Mesothelial cell of epicardium (in vitro differentiated cells): ENCODE measurements around the gene RGS19. TPM values are rescaled to one million over a fixed set of nuclear protein-coding genes. Genes with fewer than 3 reads are reported as not detected.

Experiments used
- DNase-seq, 2 experiments: peaks; one replicate each; pipeline ENCODE4 v3.0.0; 2021; ENCODE audit warnings: low spot score in 2 of 2; ENCODE audit not compliant: unreplicated experiment in 2 of 2
- H3K27ac Mint-ChIP-seq: 2 replicates; pipeline ENCODE4 v1.8.0; 2021; ENCODE audit warnings: mixed read lengths
- H3K27me3 Mint-ChIP-seq: 2 replicates; pipeline ENCODE4 v1.8.0; 2021; ENCODE audit warnings: low read depth, mixed read lengths
- H3K36me3 Mint-ChIP-seq: 2 replicates; pipeline ENCODE4 v1.8.0; 2021; ENCODE audit warnings: mixed read lengths
- H3K4me1 Mint-ChIP-seq: 2 replicates; pipeline ENCODE4 v1.8.0; 2021; ENCODE audit warnings: mixed read lengths
- H3K4me3 Mint-ChIP-seq: 2 replicates; pipeline ENCODE4 v1.8.0; 2021; ENCODE audit warnings: mild to moderate bottlenecking, moderate library complexity, mixed read lengths
- H3K9me3 Mint-ChIP-seq: 2 replicates; pipeline ENCODE4 v1.8.0; 2021; ENCODE audit warnings: mixed read lengths
- CTCF ChIP-seq: fragments of 200-600 bp; sonication (generic); IDR thresholded peaks from one replicate; pipeline ENCODE4 v1.5.0; 2021; ENCODE audit warnings: antibody characterized with exemption; ENCODE audit not compliant: unreplicated experiment
- total RNA-seq: library from RNA; stranded (reverse); gene quantifications from 3 replicates; pipeline ENCODE4 v1.2.1, GENCODE V29; 2021

The RGS19 gene
- total RNA-seq, 1 donor from 2014 or later = 7.9 TPM

- H3K9me3 Mint-ChIP-seq = no peaks in the 10 kb centered on the region
- H3K4me1 Mint-ChIP-seq = peaks cover 20% of the 10 kb centered on the region
- peaks cover 57% of the 10 kb centered on the region for H3K27me3 Mint-ChIP-seq
- TF ChIP-seq CTCF = no peak
- H3K4me3 Mint-ChIP-seq = no peak overlapping the region
- no peak for DNase-seq
- no peaks in the 10 kb centered on the region for H3K36me3 Mint-ChIP-seq
- no peak overlapping the region for H3K27ac Mint-ChIP-seq
These were observed 28.3 kb downstream of the RGS19 start for GRCh38 chr20:64051033-64051452.

GRCh38 chr20:64050261-64051032 lies 28.9 kb downstream of the RGS19 start:
- H3K27me3 Mint-ChIP-seq = peaks cover 63% of the 10 kb centered on the region
- no peak for TF ChIP-seq CTCF
- peak overlapping the region; percentile 46 for H3K4me3 Mint-ChIP-seq
- H3K27ac Mint-ChIP-seq = no peak overlapping the region
- H3K4me1 Mint-ChIP-seq = peaks cover 19% of the 10 kb centered on the region
- no peaks in the 10 kb centered on the region for H3K36me3 Mint-ChIP-seq
- no peaks in the 10 kb centered on the region for H3K9me3 Mint-ChIP-seq
- DNase-seq = no peak

- Mint-ChIP-seq H3K4me3 (peak overlapping the region; percentile 51), H3K9me3 (no peaks in the 10 kb centered on the region), H3K27me3 (peaks cover 68% of the 10 kb centered on the region), H3K27ac (no peak overlapping the region), H3K36me3 (no peaks in the 10 kb centered on the region), H3K4me1 (peaks cover 14% of the 10 kb centered on the region)
- TF ChIP-seq CTCF = no peak
- no peak for DNase-seq
These were observed 29.4 kb downstream of the RGS19 start for GRCh38 chr20:64049878-64050260.

- Mint-ChIP-seq H3K9me3 (no peaks in the 10 kb centered on the region), H3K27ac (no peak within 1 kb of the TSS), H3K36me3 (no peaks in the 10 kb centered on the region), H3K4me3 (peak within 1 kb of the TSS; percentile 55), H3K27me3 (peaks cover 74% of the 10 kb centered on the region), H3K4me1 (peaks cover 10% of the 10 kb centered on the region)
- TF ChIP-seq CTCF = no peak
- no peak for DNase-seq
These were observed 30.0 kb downstream of the RGS19 start, which contains the start of gene SOX18 for GRCh38 chr20:64049060-64049877. Gene SOX18, minus strand, starts transcription at chr20:64049639. Its CDS starts 123 bp downstream, at chr20:64049516.

GRCh38 chr20:64048402-64049044 lies 30.8 kb downstream of the RGS19 start:
- Mint-ChIP-seq H3K4me1 (peaks cover 4% of the 10 kb centered on the region), H3K9me3 (no peaks in the 10 kb centered on the region), H3K27me3 (peaks cover 78% of the 10 kb centered on the region), H3K27ac (no peak overlapping the region), H3K36me3 (no peaks in the 10 kb centered on the region), H3K4me3 (no peak overlapping the region)
- DNase-seq = no peak
- no peak for TF ChIP-seq CTCF
